Osteoblast (primary cell): ENCODE results near the gene CDH16. TPM values are rescaled to one million over a fixed set of nuclear protein-coding genes. Genes with fewer than 3 reads are reported as not detected.
"Not testable (repeated sequence)": the region's sequence is repeated elsewhere in the genome, so short reads cannot be mapped to it uniquely, and the experiment has no call there.

Experiments
- DNase-seq: peaks from one replicate; pipeline ENCODE4 v3.0.0; 2011; ENCODE audit warnings: low spot score, mixed read lengths; ENCODE audit not compliant: insufficient read length; ENCODE audit errors: missing footprints
- H2AFZ ChIP-seq: 2 replicates; pipeline ENCODE4 v1.6.0; 2011; ENCODE audit warnings: mild to moderate bottlenecking, low read length
- H3K27ac ChIP-seq: 2 replicates; pipeline ENCODE4 v1.5.1; 2011; ENCODE audit warnings: mild to moderate bottlenecking, low read depth, low read length, moderate library complexity
- H3K27me3 ChIP-seq: 2 replicates; pipeline ENCODE4 v1.6.0; 2012; ENCODE audit warnings: mild to moderate bottlenecking, control low read depth, inconsistent platforms, low read length, moderate library complexity; ENCODE audit not compliant: insufficient read depth
- H3K36me3 ChIP-seq: 2 replicates; pipeline ENCODE4 v1.5.1; 2011; ENCODE audit warnings: mild to moderate bottlenecking, low read length, control low read depth, moderate library complexity; ENCODE audit not compliant: insufficient read depth
- H3K4me1 ChIP-seq: 2 replicates; pipeline ENCODE4 v1.5.1; 2011; ENCODE audit warnings: mild to moderate bottlenecking, low read length, control low read depth, moderate library complexity; ENCODE audit not compliant: insufficient read depth
- H3K4me2 ChIP-seq: 2 replicates; pipeline ENCODE4 v1.6.0; 2011; ENCODE audit warnings: mild to moderate bottlenecking, low read length; ENCODE audit not compliant: insufficient read depth
- H3K4me3 ChIP-seq: fragments of 200-600 bp; sonication (generic); 3 replicates; pipeline ENCODE4 v1.5.1; 2012; ENCODE audit warnings: mild to moderate bottlenecking, low read length, inconsistent platforms; ENCODE audit not compliant: insufficient read depth
- H3K79me2 ChIP-seq: 2 replicates; pipeline ENCODE4 v1.6.0; 2012; ENCODE audit warnings: mild to moderate bottlenecking, low read length, control low read depth, inconsistent platforms; ENCODE audit not compliant: insufficient read depth
- H3K9me3 ChIP-seq: 2 replicates; pipeline ENCODE4 v1.5.1; 2011; ENCODE audit warnings: low read depth, low read length, control low read depth
- H4K20me1 ChIP-seq: 2 replicates; pipeline ENCODE4 v1.6.0; 2012; ENCODE audit warnings: mild to moderate bottlenecking, low read length, control low read depth; ENCODE audit not compliant: insufficient read depth
- total RNA-seq: library from RNA; depleted of rRNA; stranded (reverse); fragments of >200 nt; gene quantifications from 2 replicates; pipeline ENCODE4 v1.2.3, GENCODE V29; 2012
- TF ChIP-seq, protein P1 (sequence below): IDR thresholded peaks from 2 replicates; pipeline ENCODE4 v1.5.1; 2011; ENCODE audit warnings: mild to moderate bottlenecking, low read depth, low read length, moderate library complexity; ENCODE audit errors: extremely low read depth

CDH16 gene
- total RNA-seq, 1 donor, result not detected

DNA sequence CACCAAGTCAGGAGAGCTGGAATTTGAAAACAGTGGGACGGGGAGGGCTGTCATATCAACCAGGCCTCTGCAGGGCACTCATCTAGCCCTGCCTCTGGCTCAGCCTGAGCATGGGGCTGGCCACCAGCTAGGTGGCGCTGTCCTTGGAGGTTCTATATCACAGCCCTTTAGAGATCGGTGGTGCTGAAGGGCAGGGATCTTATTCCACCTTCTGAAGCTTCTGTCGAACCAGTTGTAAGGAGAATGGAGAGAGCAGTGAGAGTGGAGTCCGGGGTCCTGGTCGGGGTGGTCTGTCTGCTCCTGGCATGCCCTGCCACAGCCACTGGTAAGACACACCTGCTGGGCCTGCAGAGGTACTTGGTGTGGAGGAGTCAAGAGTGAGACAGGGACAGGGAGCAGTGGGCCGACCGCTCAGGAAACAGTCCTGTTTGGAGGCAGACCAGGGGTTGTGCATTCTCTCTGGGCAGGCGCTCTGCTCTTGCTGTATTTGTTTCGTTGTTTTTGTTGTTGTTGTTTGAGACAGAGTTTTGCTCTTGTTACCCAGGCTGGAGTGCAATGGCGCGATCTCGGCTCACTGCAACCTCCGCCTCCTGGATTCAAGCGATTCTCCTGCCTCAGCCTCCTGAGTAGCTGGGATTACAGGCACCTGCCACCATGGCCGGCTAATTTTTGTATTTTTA lies 42.5 kb upstream of the CDH16 start, which contains the start of gene CES3:
Gene CES3 (plus strand): TSS at position 202 of the 680 bp plus-strand sequence. CDS start 42 bp downstream, at position 244.
- Histone ChIP-seq H3K36me3 (no peaks in the 10 kb centered on the region), H3K27me3 (peaks cover 14% of the 10 kb centered on the region), H4K20me1 (no peaks in the 10 kb centered on the region), H3K4me2 (no peak within 1 kb of the TSS), H3K4me3 (no peak within 1 kb of the TSS), H3K9me3 (no peaks in the 10 kb centered on the region), H2AFZ (peak within 1 kb of the TSS; percentile 72), H3K79me2 (no peaks in the 10 kb centered on the region), H3K4me1 (peaks cover 4% of the 10 kb centered on the region), H3K27ac (no peak within 1 kb of the TSS)
- peak; percentile 95 for DNase-seq
- TF ChIP-seq, protein P1, sequence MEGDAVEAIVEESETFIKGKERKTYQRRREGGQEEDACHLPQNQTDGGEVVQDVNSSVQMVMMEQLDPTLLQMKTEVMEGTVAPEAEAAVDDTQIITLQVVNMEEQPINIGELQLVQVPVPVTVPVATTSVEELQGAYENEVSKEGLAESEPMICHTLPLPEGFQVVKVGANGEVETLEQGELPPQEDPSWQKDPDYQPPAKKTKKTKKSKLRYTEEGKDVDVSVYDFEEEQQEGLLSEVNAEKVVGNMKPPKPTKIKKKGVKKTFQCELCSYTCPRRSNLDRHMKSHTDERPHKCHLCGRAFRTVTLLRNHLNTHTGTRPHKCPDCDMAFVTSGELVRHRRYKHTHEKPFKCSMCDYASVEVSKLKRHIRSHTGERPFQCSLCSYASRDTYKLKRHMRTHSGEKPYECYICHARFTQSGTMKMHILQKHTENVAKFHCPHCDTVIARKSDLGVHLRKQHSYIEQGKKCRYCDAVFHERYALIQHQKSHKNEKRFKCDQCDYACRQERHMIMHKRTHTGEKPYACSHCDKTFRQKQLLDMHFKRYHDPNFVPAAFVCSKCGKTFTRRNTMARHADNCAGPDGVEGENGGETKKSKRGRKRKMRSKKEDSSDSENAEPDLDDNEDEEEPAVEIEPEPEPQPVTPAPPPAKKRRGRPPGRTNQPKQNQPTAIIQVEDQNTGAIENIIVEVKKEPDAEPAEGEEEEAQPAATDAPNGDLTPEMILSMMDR, result peak; percentile 93

DNA sequence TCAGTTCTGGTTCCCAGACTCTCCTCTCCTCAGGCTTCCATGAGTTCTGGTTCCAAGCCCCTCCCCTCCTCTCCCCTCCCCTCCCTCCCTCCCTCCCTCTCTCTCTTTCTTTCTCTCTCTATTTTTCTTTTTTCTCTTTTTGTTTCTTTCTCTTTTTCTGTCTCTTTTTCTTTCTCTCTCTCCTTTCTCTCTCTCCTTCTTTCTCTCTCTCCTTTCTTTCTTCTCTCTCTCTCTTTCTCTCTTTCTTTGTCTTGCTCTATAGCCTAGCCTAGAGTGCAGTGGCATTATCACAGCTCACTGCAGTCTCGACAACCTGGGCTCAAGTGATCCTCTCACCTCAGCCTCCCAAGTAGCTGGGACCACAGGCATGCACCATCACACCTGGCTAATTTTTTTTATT lies 41.6 kb upstream of the CDH16 start:
- H3K4me2 ChIP-seq, result no peak overlapping the region
- H3K79me2 ChIP-seq, result no peaks in the 10 kb centered on the region
- no peaks in the 10 kb centered on the region for H3K9me3 ChIP-seq
- H4K20me1 ChIP-seq, result no peaks in the 10 kb centered on the region
- no peak overlapping the region for H3K4me3 ChIP-seq
- DNase-seq, result no peak
- no peak overlapping the region for H3K27ac ChIP-seq
- H3K4me1 ChIP-seq, result peaks cover 4% of the 10 kb centered on the region
- H3K27me3 ChIP-seq, result peaks cover 11% of the 10 kb centered on the region
- TF ChIP-seq, protein P1, result no peak
- H3K36me3 ChIP-seq, result no peaks in the 10 kb centered on the region
- H2AFZ ChIP-seq, result no peak overlapping the region

DNA sequence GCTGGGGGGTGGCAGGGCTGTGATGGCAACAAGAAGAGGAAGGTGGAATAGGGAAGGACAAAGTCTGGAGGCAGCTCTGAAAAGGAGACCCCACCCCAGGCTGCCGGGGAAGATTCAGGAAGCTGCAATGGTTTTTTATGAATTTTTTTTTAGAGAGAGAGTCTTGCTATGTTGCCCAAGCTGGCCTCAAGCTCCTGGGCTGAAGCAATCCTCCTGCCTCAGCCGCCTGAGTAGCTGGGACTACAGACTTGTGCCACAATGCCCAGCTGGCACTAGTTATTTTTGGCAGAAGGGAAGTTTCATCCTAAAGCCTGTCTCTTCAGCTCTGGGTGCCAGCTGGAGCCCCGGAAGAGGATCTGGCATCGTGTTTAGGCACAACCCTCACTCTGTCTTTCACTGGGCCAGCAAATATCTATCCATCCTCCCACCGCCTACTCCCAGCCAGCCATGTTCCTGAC lies 41.0 kb upstream of the CDH16 start:
- no peaks in the 10 kb centered on the region for H3K36me3 ChIP-seq
- no peak for DNase-seq
- no peaks in the 10 kb centered on the region for H3K79me2 ChIP-seq
- peaks cover 4% of the 10 kb centered on the region for H3K4me1 ChIP-seq
- H3K27me3 ChIP-seq, result peaks cover 7% of the 10 kb centered on the region
- no peak overlapping the region for H2AFZ ChIP-seq
- no peak overlapping the region for H3K4me3 ChIP-seq
- H3K27ac ChIP-seq, result no peak overlapping the region
- no peaks in the 10 kb centered on the region for H4K20me1 ChIP-seq
- H3K9me3 ChIP-seq, result no peaks in the 10 kb centered on the region
- no peak overlapping the region for H3K4me2 ChIP-seq
- TF ChIP-seq, protein P1, result no peak

- TF ChIP-seq, protein P1, result no peak
- DNase-seq, result no peak
- Histone ChIP-seq H3K4me1 (peaks cover 4% of the 10 kb centered on the region), H3K36me3 (no peaks in the 10 kb centered on the region), H3K9me3 (no peaks in the 10 kb centered on the region), H4K20me1 (no peaks in the 10 kb centered on the region), H3K79me2 (no peaks in the 10 kb centered on the region), H3K4me2 (no peak overlapping the region), H2AFZ (no peak overlapping the region), H3K27me3 (peaks cover 7% of the 10 kb centered on the region), H3K27ac (no peak overlapping the region), H3K4me3 (no peak overlapping the region)
These were observed 40.4 kb upstream of the CDH16 start for GRCh38 chr16:66958857-66959703.

GRCh38 chr16:66956154-66956457 lies 37.4 kb upstream of the CDH16 start:
- H3K4me2 ChIP-seq, H2AFZ ChIP-seq, H3K27ac ChIP-seq, DNase-seq, H3K4me1 ChIP-seq, H3K36me3 ChIP-seq, H3K27me3 ChIP-seq, H3K4me3 ChIP-seq, H3K9me3 ChIP-seq, H3K79me2 ChIP-seq, H4K20me1 ChIP-seq: not testable (repeated sequence)
